ENCODE results near the gene PAPSS1.

- TF ChIP-seq POLR2A (IDR thresholded peaks at IDR 0.05), result no peak
- TF ChIP-seq, protein P1, sequence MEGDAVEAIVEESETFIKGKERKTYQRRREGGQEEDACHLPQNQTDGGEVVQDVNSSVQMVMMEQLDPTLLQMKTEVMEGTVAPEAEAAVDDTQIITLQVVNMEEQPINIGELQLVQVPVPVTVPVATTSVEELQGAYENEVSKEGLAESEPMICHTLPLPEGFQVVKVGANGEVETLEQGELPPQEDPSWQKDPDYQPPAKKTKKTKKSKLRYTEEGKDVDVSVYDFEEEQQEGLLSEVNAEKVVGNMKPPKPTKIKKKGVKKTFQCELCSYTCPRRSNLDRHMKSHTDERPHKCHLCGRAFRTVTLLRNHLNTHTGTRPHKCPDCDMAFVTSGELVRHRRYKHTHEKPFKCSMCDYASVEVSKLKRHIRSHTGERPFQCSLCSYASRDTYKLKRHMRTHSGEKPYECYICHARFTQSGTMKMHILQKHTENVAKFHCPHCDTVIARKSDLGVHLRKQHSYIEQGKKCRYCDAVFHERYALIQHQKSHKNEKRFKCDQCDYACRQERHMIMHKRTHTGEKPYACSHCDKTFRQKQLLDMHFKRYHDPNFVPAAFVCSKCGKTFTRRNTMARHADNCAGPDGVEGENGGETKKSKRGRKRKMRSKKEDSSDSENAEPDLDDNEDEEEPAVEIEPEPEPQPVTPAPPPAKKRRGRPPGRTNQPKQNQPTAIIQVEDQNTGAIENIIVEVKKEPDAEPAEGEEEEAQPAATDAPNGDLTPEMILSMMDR (IDR thresholded peaks at IDR 0.05), result no peak
Measured at GRCh38 chr4:107705742-107706556, 14.1 kb downstream of the PAPSS1 start.
